SK-N-MC (cell line): ENCODE measurements around the gene SMARCC1.

Experiments used
- DNase-seq: peaks from one replicate; pipeline ENCODE4 v3.0.0-alpha.2; 2011; ENCODE audit warnings: low read depth, low spot score
- H3K27ac ChIP-seq: fragments of 200-600 bp; sonication (generic); 2 replicates; pipeline ENCODE4 v1.5.1; 2016; ENCODE audit warnings: mixed run types
- H3K36me3 ChIP-seq: fragments of 200-600 bp; sonication (generic); 2 replicates; pipeline ENCODE4 v1.6.1; 2017; ENCODE audit warnings: antibody characterized with exemption, low read length, mixed read lengths; ENCODE audit not compliant: insufficient read depth
- H3K4me3 ChIP-seq: fragments of 200-600 bp; sonication (generic); 2 replicates; pipeline ENCODE4 v1.5.1; 2016
- H3K9ac ChIP-seq: fragments of 200-600 bp; sonication (generic); 2 replicates; pipeline ENCODE4 v1.8.0; 2017; ENCODE audit warnings: mixed run types, mixed read lengths; ENCODE audit not compliant: insufficient read length
- H3K9me3 ChIP-seq: fragments of 200-600 bp; sonication (generic); 2 replicates; pipeline ENCODE4 v1.6.1; 2017; ENCODE audit warnings: low read depth, mild to moderate bottlenecking, antibody characterized with exemption, low read length, moderate library complexity, mixed read lengths
- EZH2 ChIP-seq: fragments of 200-600 bp; sonication (generic); IDR thresholded peaks from one replicate; pipeline ENCODE4 v1.6.1; 2017; ENCODE audit warnings: antibody characterized with exemption
- FOXP2 ChIP-seq: optimal IDR thresholded peaks from 2 replicates; pipeline ENCODE3; 2011; ENCODE audit warnings: mild to moderate bottlenecking, moderate library complexity; ENCODE audit not compliant: insufficient read depth; ENCODE audit errors: extremely low read length, control extremely low read depth
- POLR2AphosphoS5 ChIP-seq: IDR thresholded peaks from 2 replicates; pipeline ENCODE4 v1.6.1; 2012; ENCODE audit warnings: mild to moderate bottlenecking, low read depth, low read length, borderline replicate concordance

The SMARCC1 gene

DNA sequence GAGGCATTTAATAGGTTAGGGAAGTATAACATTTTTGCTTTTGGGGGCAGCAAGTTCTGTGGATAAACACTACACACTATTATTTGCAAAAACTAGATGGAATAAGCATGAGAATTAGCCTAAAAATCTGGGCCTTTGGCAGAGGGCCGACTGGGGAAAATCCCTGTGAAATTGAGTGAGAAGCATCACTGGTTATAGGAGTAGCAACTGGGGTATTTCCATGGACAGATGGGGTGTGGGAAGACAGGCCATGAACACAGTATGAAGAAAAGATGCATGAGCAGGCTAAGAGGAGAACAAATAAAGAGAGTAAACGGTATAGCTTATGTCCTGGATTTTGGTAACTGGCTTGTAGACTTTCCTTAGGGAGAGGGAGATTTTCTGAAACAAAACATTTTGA lies 170.1 kb downstream of the SMARCC1 start:
- TF ChIP-seq EZH2, result no peak
- no peak for TF ChIP-seq FOXP2
- TF ChIP-seq POLR2AphosphoS5, result no peak
- H3K9me3 ChIP-seq, result no peaks in the 10 kb centered on the region
- H3K27ac ChIP-seq, result peak overlapping the region; percentile 60; the same call in 1 of the 2 replicates
- no peak for DNase-seq
- H3K9ac ChIP-seq, result no peak overlapping the region
- peaks cover 70% of the 10 kb centered on the region for H3K36me3 ChIP-seq
- no peak overlapping the region for H3K4me3 ChIP-seq

DNA sequence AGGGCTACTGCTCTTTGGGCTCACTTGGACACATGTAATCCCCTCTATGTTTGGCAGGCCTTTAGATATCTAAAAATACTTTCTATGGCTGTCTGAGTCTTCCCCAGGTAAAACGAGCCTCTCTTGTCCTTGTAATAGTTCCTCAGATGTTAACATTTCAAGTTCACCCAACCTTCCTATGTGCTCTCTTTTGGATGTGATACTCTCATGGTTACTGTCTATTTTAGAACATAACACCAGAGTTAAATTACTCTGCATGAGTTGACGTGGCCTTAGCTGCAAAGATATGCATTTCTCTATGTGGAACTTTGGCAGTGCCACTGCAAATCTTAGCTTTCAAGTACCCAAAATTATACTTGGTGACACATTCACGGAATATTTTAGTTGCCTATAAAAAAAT lies 171.1 kb downstream of the SMARCC1 start:
- Histone ChIP-seq H3K27ac (no peak overlapping the region), H3K9ac (no peak overlapping the region), H3K4me3 (no peak overlapping the region), H3K9me3 (no peaks in the 10 kb centered on the region), H3K36me3 (peaks cover 75% of the 10 kb centered on the region)
- no peak for TF ChIP-seq POLR2AphosphoS5
- TF ChIP-seq FOXP2, result no peak
- no peak for TF ChIP-seq EZH2
- DNase-seq, result no peak

DNA sequence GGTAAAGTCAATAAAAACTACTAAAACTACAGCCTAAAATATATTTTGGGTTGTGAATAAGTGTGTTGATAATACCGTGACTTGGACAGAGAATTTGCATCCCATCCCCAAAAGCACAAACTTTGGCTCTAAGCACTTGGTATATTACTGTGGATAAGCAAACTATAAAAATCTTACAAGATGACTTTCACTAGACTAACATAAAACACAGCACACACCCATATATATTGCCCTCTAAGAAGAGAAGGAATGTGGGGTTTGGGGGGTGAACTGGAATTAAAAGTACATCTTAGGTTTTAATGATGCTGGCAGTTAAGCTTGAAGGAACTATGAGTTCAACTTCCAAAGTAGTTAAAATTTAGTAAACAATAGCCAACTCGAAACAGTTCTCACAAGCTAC lies 174.4 kb downstream of the SMARCC1 start:
- Histone ChIP-seq H3K9me3 (no peaks in the 10 kb centered on the region), H3K4me3 (no peak overlapping the region), H3K27ac (no peak overlapping the region), H3K9ac (no peak overlapping the region), H3K36me3 (peaks cover 84% of the 10 kb centered on the region)
- no peak for TF ChIP-seq POLR2AphosphoS5
- no peak for DNase-seq

GRCh38 chr3:47606165-47606564 lies 175.5 kb downstream of the SMARCC1 start:
- Histone ChIP-seq H3K36me3 (peaks cover 78% of the 10 kb centered on the region), H3K9me3 (no peaks in the 10 kb centered on the region)
- no peak for TF ChIP-seq EZH2
- TF ChIP-seq POLR2AphosphoS5, result no peak
- no peak for TF ChIP-seq FOXP2

DNA sequence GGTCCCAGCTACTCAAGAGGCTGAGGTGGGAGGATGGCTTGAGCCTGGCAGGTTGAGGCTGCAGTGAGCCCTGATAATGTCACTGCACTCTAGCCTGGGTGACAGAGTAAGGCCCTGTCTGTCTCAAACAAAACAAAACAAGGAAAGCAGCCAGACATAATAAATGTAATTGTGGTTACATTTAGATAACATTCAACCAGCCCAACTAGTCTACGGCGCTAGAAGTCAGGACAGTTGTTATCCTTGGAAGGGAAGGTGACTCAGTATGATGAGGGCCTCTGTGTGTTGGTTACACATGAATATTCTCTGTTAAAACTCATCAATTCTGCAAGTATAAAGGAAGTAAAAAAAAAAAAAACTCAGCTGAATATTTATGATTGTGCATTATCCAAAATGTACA lies 176.0 kb downstream of the SMARCC1 start:
- no peaks in the 10 kb centered on the region for H3K9me3 ChIP-seq
- H3K9ac ChIP-seq, result no peak overlapping the region
- no peak overlapping the region for H3K27ac ChIP-seq
- TF ChIP-seq POLR2AphosphoS5, result no peak
- TF ChIP-seq EZH2, result no peak
- no peak for TF ChIP-seq FOXP2
- H3K36me3 ChIP-seq, result peaks cover 73% of the 10 kb centered on the region
- DNase-seq, result no peak
- H3K4me3 ChIP-seq, result no peak overlapping the region

More at GRCh38 chr3:47606165-47606564, 175.5 kb downstream of the SMARCC1 start:
- Histone ChIP-seq H3K9ac (no peak overlapping the region), H3K4me3 (no peak overlapping the region), H3K27ac (no peak overlapping the region)
- no peak for DNase-seq

DNA sequence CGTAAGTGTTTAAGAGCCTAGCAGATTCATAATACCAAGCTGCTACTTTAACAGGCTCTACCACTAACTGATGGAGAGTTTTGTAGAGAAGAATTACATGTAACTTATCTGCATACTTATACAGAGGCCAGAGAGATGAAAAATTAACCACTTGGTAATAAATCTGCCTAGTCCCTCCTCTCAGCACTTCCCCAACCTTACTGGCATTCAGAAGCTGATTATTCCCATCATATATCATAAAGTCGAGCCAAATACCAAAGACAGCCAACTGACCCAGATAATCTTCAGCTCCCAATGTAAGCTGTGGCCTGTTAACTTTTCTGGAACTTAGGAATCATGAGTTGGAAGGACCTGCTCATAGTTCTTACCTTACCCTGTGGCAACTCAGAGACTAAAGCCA lies 177.5 kb downstream of the SMARCC1 start:
- DNase-seq, result no peak
- Histone ChIP-seq H3K9me3 (no peaks in the 10 kb centered on the region), H3K9ac (no peak overlapping the region), H3K4me3 (no peak overlapping the region), H3K27ac (no peak overlapping the region), H3K36me3 (peaks cover 64% of the 10 kb centered on the region)
- TF ChIP-seq FOXP2, result no peak
- no peak for TF ChIP-seq EZH2
- TF ChIP-seq POLR2AphosphoS5, result no peak

- Histone ChIP-seq H3K27ac (no peak overlapping the region), H3K36me3 (peaks cover 61% of the 10 kb centered on the region), H3K4me3 (no peak overlapping the region), H3K9me3 (no peaks in the 10 kb centered on the region), H3K9ac (no peak overlapping the region)
- DNase-seq, result no peak
- TF ChIP-seq FOXP2, result no peak
- TF ChIP-seq EZH2, result no peak
- no peak for TF ChIP-seq POLR2AphosphoS5
Measured at GRCh38 chr3:47603332-47603731, 178.4 kb downstream of the SMARCC1 start.

GRCh38 chr3:47601281-47601680 lies 180.4 kb downstream of the SMARCC1 start:
- H3K9me3 ChIP-seq, result no peaks in the 10 kb centered on the region
- no peak for DNase-seq
- TF ChIP-seq EZH2 (no peak), FOXP2 (no peak)
- H3K9ac ChIP-seq, result no peak overlapping the region
- no peak overlapping the region for H3K4me3 ChIP-seq
- peaks cover 52% of the 10 kb centered on the region for H3K36me3 ChIP-seq
- 0 out of 2 replicates have a peak overlapping the region, but pooled peaks have one; percentile 31 for H3K27ac ChIP-seq

DNA sequence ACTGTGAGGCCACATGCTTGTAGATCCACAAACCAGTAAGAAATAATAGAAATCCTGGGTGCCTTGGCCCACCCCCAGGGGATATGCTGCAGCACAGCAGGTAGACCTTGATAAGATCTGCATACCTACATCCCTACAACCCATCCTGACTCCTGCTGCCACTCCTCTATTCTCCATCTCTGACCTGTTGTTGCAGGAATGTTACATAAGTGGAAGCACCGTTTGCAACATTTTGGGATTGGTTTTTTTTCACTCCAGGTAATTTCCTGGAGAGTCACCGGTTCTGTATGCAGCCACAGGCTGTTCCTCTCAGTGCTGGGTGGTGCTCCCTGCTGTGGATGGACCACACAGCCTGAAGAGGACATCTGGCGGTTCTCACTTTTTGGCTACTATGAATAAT lies 186.9 kb downstream of the SMARCC1 start:
- DNase-seq, result no peak
- TF ChIP-seq FOXP2 (no peak), EZH2 (no peak), POLR2AphosphoS5 (no peak)

More for the DNA sequence above, 186.9 kb downstream of the SMARCC1 start:
- H3K4me3 ChIP-seq, result no peak overlapping the region
- no peak overlapping the region for H3K27ac ChIP-seq
- no peak overlapping the region for H3K9ac ChIP-seq
- H3K9me3 ChIP-seq, result no peaks in the 10 kb centered on the region
- H3K36me3 ChIP-seq, result peaks cover 51% of the 10 kb centered on the region
